SK-N-SH treated with all-trans-retinoic acid at 6 μM for 48 hours (cell line): Measurements from ENCODE around the gene MOCOS.

Source experiments
- ATAC-seq: fragments of 200-7000 bp; cut with Tn5 transposase; 3 replicates; pipeline ENCODE4 v1.9.1; 2020; ENCODE audit warnings: mild to moderate bottlenecking, moderate library complexity
- ARNTL ChIP-seq: fragments of 450-650 bp; formaldehyde crosslinking; IDR thresholded peaks from 2 replicates; pipeline ENCODE4 v1.5.0; 2020; ENCODE audit warnings: low read depth, mild to moderate bottlenecking, moderate library complexity, borderline replicate concordance
- BACH2 ChIP-seq: fragments of 250-450 bp; sonication (Bioruptor Pico); IDR thresholded peaks from 2 replicates; pipeline ENCODE4 v1.9.0; 2021; ENCODE audit warnings: mild to moderate bottlenecking, borderline replicate concordance
- CSDC2 ChIP-seq: fragments of 250-450 bp; sonication (Bioruptor Pico); IDR thresholded peaks from 2 replicates; pipeline ENCODE4 v1.5.0; 2020; ENCODE audit warnings: mild to moderate bottlenecking, moderate library complexity
- ESRRG ChIP-seq: fragments of 250-450 bp; sonication (Bioruptor Pico); IDR thresholded peaks from 2 replicates; pipeline ENCODE4 v1.6.1; 2021; ENCODE audit warnings: mild to moderate bottlenecking
- GLIS3 ChIP-seq: fragments of 250-450 bp; sonication (Bioruptor Pico); IDR thresholded peaks from 2 replicates; pipeline ENCODE4 v1.5.0; 2020; ENCODE audit warnings: mild to moderate bottlenecking, moderate library complexity
- ISL1 ChIP-seq: fragments of 250-450 bp; sonication (Bioruptor Pico); IDR thresholded peaks from 2 replicates; pipeline ENCODE4 v2.1.2; 2022; ENCODE audit warnings: mild to moderate bottlenecking, moderate library complexity
- PPARA ChIP-seq: fragments of 250-450 bp; sonication (Bioruptor Pico); IDR thresholded peaks from 2 replicates; pipeline ENCODE4 v1.5.0; 2020; ENCODE audit warnings: mild to moderate bottlenecking, borderline replicate concordance
- RARB ChIP-seq: fragments of 250-450 bp; sonication (Bioruptor Pico); IDR thresholded peaks from 2 replicates; pipeline ENCODE4 v1.8.0; 2021; ENCODE audit warnings: mild to moderate bottlenecking, moderate library complexity
- SNAI2 ChIP-seq: fragments of 250-450 bp; sonication (Bioruptor Pico); IDR thresholded peaks from 2 replicates; pipeline ENCODE4 v1.5.0; 2020; ENCODE audit warnings: mild to moderate bottlenecking, moderate library complexity
- TCF4 ChIP-seq: fragments of 250-450 bp; sonication (Bioruptor Pico); IDR thresholded peaks from 2 replicates; pipeline ENCODE4 v1.8.0; 2021; ENCODE audit warnings: mild to moderate bottlenecking, moderate library complexity, borderline replicate concordance
- TOX ChIP-seq: fragments of 250-450 bp; sonication (Bioruptor Pico); IDR thresholded peaks from 2 replicates; pipeline ENCODE4 v1.8.0; 2021; ENCODE audit warnings: mild to moderate bottlenecking, moderate library complexity, borderline replicate concordance
- ZC3H10 ChIP-seq: fragments of 250-450 bp; sonication (Bioruptor Pico); IDR thresholded peaks from 2 replicates; pipeline ENCODE4 v1.5.1; 2021; ENCODE audit warnings: mild to moderate bottlenecking, moderate library complexity
- ZFP3 ChIP-seq: fragments of 250-450 bp; sonication (Bioruptor Pico); IDR thresholded peaks from 2 replicates; pipeline ENCODE4 v1.5.0; 2020; ENCODE audit warnings: mild to moderate bottlenecking, moderate library complexity
- ZFP30 ChIP-seq: fragments of 450-650 bp; formaldehyde crosslinking; IDR thresholded peaks from 2 replicates; pipeline ENCODE4 v1.5.0; 2022; ENCODE audit warnings: mild to moderate bottlenecking, moderate library complexity
- ZNF565 ChIP-seq: fragments of 450-650 bp; formaldehyde crosslinking; conservative IDR thresholded peaks from 2 replicates; pipeline ENCODE4 v1.5.0; 2020; ENCODE audit warnings: low read depth, mild to moderate bottlenecking, moderate library complexity
- ZNF70 ChIP-seq: fragments of 450-650 bp; formaldehyde crosslinking; IDR thresholded peaks from 2 replicates; pipeline ENCODE4 v1.5.0; 2020; ENCODE audit warnings: mild to moderate bottlenecking, moderate library complexity
- ZNF8 ChIP-seq: fragments of 450-650 bp; formaldehyde crosslinking; IDR thresholded peaks from 2 replicates; pipeline ENCODE4 v1.5.0; 2020; ENCODE audit warnings: mild to moderate bottlenecking, moderate library complexity
- TF ChIP-seq, protein P1 (sequence below): fragments of 250-450 bp; sonication (Bioruptor Pico); IDR thresholded peaks from 2 replicates; pipeline ENCODE4 v1.5.1; 2020; ENCODE audit warnings: low read depth, mild to moderate bottlenecking, moderate library complexity
- TF ChIP-seq, protein P2 (sequence below): fragments of 250-450 bp; sonication (Bioruptor Pico); IDR thresholded peaks from 2 replicates; pipeline ENCODE4 v1.8.0; 2020; ENCODE audit warnings: mild to moderate bottlenecking, moderate library complexity, borderline replicate concordance
- TF ChIP-seq, protein P3 (sequence below): fragments of 250-450 bp; sonication (Bioruptor Pico); IDR thresholded peaks from 2 replicates; pipeline ENCODE4 v1.5.0; 2020; ENCODE audit warnings: mild to moderate bottlenecking, moderate library complexity
- TF ChIP-seq, protein P4 (sequence below): fragments of 250-450 bp; sonication (Bioruptor Pico); IDR thresholded peaks from 2 replicates; pipeline ENCODE4 v1.5.1; 2021; ENCODE audit warnings: mild to moderate bottlenecking, moderate library complexity

MOCOS gene

DNA sequence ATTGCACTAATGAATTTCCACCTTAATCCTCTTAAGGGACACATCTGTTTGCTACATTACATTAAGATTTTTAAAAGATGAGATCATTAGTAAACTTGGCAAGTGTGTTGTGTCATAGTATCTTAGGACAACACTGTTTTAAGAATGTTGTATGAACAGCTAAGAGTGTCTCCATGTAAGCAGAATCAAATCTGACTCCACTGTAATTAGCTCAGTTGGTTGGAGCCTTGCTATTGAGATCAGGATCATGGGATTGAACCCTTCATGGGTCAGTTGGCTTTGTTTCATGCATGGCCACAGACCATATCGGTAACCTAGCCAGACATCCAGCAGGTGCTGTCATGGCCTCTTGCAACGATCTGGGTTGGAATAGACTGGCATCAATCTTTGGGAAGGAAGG is 115.4 kb downstream of the MOCOS start:
- TF ChIP-seq ARNTL (CRISPR knock-in tag) = no peak
- no peak for TF ChIP-seq BACH2 (CRISPR knock-in tag)
- TF ChIP-seq GLIS3 (CRISPR knock-in tag) = no peak
- TF ChIP-seq ZFP3 (CRISPR knock-in tag) = no peak
- TF ChIP-seq TOX (CRISPR knock-in tag) = no peak
- TF ChIP-seq SNAI2 = no peak
- TF ChIP-seq, protein P1, sequence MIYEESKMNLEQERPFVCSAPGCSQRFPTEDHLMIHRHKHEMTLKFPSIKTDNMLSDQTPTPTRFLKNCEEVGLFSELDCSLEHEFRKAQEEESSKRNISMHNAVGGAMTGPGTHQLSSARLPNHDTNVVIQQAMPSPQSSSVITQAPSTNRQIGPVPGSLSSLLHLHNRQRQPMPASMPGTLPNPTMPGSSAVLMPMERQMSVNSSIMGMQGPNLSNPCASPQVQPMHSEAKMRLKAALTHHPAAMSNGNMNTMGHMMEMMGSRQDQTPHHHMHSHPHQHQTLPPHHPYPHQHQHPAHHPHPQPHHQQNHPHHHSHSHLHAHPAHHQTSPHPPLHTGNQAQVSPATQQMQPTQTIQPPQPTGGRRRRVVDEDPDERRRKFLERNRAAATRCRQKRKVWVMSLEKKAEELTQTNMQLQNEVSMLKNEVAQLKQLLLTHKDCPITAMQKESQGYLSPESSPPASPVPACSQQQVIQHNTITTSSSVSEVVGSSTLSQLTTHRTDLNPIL (CRISPR knock-in tag) = no peak
- no peak for TF ChIP-seq PPARA (CRISPR knock-in tag)
- TF ChIP-seq, protein P2, sequence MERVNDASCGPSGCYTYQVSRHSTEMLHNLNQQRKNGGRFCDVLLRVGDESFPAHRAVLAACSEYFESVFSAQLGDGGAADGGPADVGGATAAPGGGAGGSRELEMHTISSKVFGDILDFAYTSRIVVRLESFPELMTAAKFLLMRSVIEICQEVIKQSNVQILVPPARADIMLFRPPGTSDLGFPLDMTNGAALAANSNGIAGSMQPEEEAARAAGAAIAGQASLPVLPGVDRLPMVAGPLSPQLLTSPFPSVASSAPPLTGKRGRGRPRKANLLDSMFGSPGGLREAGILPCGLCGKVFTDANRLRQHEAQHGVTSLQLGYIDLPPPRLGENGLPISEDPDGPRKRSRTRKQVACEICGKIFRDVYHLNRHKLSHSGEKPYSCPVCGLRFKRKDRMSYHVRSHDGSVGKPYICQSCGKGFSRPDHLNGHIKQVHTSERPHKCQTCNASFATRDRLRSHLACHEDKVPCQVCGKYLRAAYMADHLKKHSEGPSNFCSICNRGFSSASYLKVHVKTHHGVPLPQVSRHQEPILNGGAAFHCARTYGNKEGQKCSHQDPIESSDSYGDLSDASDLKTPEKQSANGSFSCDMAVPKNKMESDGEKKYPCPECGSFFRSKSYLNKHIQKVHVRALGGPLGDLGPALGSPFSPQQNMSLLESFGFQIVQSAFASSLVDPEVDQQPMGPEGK = no peak

DNA sequence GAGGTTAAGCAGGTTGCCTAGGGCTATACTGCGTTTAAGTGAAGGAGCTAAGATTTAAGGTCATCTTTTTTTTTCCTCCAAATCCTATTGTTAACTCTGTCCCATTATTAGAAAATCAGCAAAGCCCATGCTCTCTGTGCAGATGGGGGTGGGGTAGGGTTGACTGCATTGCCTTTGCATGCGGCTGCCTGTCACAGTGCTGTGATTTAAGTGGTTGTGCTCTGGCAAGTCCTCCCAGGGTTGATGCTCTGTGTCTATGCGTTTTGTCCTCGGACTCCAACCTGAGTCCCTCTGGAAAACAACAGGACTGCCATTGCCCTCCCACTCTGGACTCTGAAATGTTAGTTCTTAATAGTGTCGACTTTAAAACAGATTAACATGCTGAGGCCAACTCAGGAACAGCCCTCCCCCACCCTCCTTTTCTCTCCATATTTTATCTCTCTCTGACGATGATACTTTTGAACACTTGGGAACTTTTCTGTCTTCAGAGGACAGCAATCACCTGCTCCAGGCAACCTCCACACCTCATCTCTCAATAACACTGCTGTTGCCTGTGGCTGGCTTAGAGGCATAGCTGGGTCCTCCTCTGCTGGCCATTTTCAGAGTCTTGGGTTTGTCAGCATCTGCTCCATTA is 116.0 kb downstream of the MOCOS start:
- TF ChIP-seq, protein P1 (CRISPR knock-in tag) = no peak
- TF ChIP-seq ISL1 (CRISPR knock-in tag) (no peak), PPARA (CRISPR knock-in tag) (no peak), RARB (no peak), CSDC2 (CRISPR knock-in tag) (no peak)
- TF ChIP-seq, protein P3, sequence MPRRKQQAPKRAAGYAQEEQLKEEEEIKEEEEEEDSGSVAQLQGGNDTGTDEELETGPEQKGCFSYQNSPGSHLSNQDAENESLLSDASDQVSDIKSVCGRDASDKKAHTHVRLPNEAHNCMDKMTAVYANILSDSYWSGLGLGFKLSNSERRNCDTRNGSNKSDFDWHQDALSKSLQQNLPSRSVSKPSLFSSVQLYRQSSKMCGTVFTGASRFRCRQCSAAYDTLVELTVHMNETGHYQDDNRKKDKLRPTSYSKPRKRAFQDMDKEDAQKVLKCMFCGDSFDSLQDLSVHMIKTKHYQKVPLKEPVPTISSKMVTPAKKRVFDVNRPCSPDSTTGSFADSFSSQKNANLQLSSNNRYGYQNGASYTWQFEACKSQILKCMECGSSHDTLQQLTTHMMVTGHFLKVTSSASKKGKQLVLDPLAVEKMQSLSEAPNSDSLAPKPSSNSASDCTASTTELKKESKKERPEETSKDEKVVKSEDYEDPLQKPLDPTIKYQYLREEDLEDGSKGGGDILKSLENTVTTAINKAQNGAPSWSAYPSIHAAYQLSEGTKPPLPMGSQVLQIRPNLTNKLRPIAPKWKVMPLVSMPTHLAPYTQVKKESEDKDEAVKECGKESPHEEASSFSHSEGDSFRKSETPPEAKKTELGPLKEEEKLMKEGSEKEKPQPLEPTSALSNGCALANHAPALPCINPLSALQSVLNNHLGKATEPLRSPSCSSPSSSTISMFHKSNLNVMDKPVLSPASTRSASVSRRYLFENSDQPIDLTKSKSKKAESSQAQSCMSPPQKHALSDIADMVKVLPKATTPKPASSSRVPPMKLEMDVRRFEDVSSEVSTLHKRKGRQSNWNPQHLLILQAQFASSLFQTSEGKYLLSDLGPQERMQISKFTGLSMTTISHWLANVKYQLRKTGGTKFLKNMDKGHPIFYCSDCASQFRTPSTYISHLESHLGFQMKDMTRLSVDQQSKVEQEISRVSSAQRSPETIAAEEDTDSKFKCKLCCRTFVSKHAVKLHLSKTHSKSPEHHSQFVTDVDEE = no peak
- TF ChIP-seq, protein P2 = no peak
- ATAC-seq = no peak

More for the DNA sequence above, 115.4 kb downstream of the MOCOS start:
- no peak for ATAC-seq

DNA sequence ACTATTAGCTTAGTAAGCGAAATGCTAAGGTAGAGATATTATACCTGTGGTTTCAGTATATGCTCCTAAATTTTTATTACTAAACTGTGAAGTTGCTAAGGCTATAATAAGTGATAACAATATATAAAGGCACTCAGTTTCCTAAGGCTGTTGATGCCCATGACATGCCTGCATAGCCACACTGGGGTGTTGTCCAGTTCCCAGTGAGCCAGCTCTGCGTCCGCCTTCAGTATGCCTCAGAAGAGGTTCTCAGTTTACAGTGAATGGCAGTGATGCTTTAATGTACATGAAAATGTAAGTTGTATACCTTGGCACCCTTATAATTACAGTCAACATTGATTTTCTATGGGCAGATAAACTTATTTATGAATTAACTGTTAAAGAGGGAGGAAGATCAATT is 117.4 kb downstream of the MOCOS start:
- ATAC-seq = no peak
- TF ChIP-seq ZFP30 (no peak), TCF4 (CRISPR knock-in tag) (no peak), ZNF70 (CRISPR knock-in tag) (no peak), BACH2 (CRISPR knock-in tag) (no peak), SNAI2 (no peak), ISL1 (CRISPR knock-in tag) (no peak), PPARA (CRISPR knock-in tag) (no peak), ZC3H10 (CRISPR knock-in tag) (no peak), GLIS3 (CRISPR knock-in tag) (no peak), CSDC2 (CRISPR knock-in tag) (no peak), ZFP3 (CRISPR knock-in tag) (no peak), ZNF8 (CRISPR knock-in tag) (no peak), ARNTL (CRISPR knock-in tag) (no peak), ESRRG (no peak), ZNF565 (CRISPR knock-in tag) (no peak), TOX (CRISPR knock-in tag) (no peak)
- TF ChIP-seq, protein P4, sequence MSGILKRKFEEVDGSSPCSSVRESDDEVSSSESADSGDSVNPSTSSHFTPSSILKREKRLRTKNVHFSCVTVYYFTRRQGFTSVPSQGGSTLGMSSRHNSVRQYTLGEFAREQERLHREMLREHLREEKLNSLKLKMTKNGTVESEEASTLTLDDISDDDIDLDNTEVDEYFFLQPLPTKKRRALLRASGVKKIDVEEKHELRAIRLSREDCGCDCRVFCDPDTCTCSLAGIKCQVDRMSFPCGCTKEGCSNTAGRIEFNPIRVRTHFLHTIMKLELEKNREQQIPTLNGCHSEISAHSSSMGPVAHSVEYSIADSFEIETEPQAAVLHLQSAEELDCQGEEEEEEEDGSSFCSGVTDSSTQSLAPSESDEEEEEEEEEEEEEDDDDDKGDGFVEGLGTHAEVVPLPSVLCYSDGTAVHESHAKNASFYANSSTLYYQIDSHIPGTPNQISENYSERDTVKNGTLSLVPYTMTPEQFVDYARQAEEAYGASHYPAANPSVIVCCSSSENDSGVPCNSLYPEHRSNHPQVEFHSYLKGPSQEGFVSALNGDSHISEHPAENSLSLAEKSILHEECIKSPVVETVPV (CRISPR knock-in tag) = no peak
- TF ChIP-seq, protein P3 = no peak
- TF ChIP-seq, protein P1 (CRISPR knock-in tag) = no peak
